Gastrocnemius medialis (tissue), 4 donors: ENCODE measurements around the gene WDR48. TPM values are rescaled to one million over a fixed set of nuclear protein-coding genes. Genes with fewer than 3 reads are reported as not detected.

Source experiments
- ATAC-seq, 2 donors: fragments of 150-250 bp; one replicate each; pipeline ENCODE4 v1.9.1; 2016
- DNase-seq, 2 donors: peaks; one replicate each; pipeline ENCODE4 v3.0.0-alpha.2; 2019
- H3K27ac ChIP-seq, 4 donors: fragments of 200-600 bp; sonication (generic); 1 replicate in 1 of 4; 2 replicates in 3 of 4; pipeline ENCODE4 v1.5.1; 2016 to 2018; ENCODE audit warnings: mild to moderate bottlenecking in 2 of 4, moderate library complexity in 1 of 4
- H3K27me3 ChIP-seq, 3 donors: fragments of 200-600 bp; sonication (generic) in 2 of 3; 1 replicate in 1 of 3; 2 replicates in 2 of 3; pipeline versions ENCODE4 v1.5.1 to v1.6.0; 2016 to 2019; ENCODE audit warnings: mild to moderate bottlenecking in 1 of 3, moderate library complexity in 1 of 3
- H3K36me3 ChIP-seq, 2 donors: fragments of 200-600 bp; sonication (generic) in 1 of 2; one replicate each; pipeline ENCODE4 v1.5.1; 2017 to 2018
- H3K4me1 ChIP-seq, 2 donors: fragments of 200-600 bp; sonication (generic) in 1 of 2; one replicate each; pipeline ENCODE4 v1.5.1; 2016 to 2017; ENCODE audit warnings: mild to moderate bottlenecking in 2 of 2
- H3K4me3 ChIP-seq, 4 donors: fragments of 200-600 bp; sonication (generic) in 3 of 4; 1 replicate in 1 of 4; 2 replicates in 3 of 4; pipeline ENCODE4 v1.5.1; 2016 to 2019; ENCODE audit warnings: mild to moderate bottlenecking in 2 of 4
- H3K9me3 ChIP-seq, 3 donors: fragments of 200-600 bp; sonication (generic) in 2 of 3; 1 replicate in 1 of 3; 2 replicates in 2 of 3; pipeline ENCODE4 v1.5.1; 2016 to 2019
- CTCF ChIP-seq, 5 experiments: fragments of 450-650 bp in 3 of 5; fragments of 200-600 bp in 2 of 5; sonication (generic) in 2 of 5; IDR thresholded peaks in 4 of 5; conservative IDR thresholded peaks in 1 of 5; 1 replicate in 4 of 5; 2 replicates in 1 of 5; pipeline ENCODE4 v1.5.1; 2016 to 2019; ENCODE audit warnings: antibody characterized with exemption in 5 of 5, mild to moderate bottlenecking in 3 of 5, moderate library complexity in 3 of 5
- POLR2A ChIP-seq, 2 donors: fragments of 450-650 bp; IDR thresholded peaks; one replicate each; pipeline ENCODE4 v1.6.1; 2017; ENCODE audit warnings: antibody characterized with exemption in 2 of 2, mild to moderate bottlenecking in 2 of 2, moderate library complexity in 2 of 2
- in situ Hi-C, 4 donors: fragments of 200-750 bp; cut with MboI; loops; one replicate each; pipeline versions ENCODE4 v1.15.0 to v1.8.0; 2017; ENCODE audit warnings: low sequenced_read_pairs in 4 of 4
- intact Hi-C: fragments of 100-400 bp; cut with DNase I; formaldehyde crosslinking; loops from one replicate; pipeline ENCODE4 v1.15.1; 2023; ENCODE audit warnings: low total_unique reads
- total RNA-seq, 4 donors: library from RNA; depleted of rRNA; stranded (reverse); fragments of >200 nt; gene quantifications; one replicate each; pipeline versions ENCODE4 v1.1.0 to v1.2.3, GENCODE V29; 2016

WDR48 gene
- total RNA-seq, 4 donors from 2014 or later, result 14.8 to 26.5 (median 19.8) TPM

DNA sequence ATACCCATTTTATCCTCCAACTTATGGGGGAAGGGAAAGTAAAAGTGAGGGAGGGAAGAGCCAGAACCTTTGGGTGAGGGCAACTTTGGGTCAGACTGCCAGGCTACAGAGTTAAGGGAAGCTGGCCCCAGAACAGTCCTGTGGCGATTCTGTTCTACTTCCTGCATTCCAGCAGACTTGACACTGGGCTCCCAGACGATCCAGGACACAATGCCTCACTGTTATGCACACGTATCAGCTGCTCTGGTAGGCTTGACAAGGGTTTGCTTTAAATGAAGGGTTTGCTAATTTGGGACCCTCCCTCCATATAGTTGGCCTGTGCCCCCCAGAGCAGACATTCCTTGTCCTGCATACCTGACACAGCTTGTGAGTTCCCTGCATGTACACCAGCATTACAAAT lies 45.0 kb downstream of the WDR48 start:
- H3K4me1 ChIP-seq, result no peaks in the 10 kb centered on the region
- H3K27ac ChIP-seq, result no peak overlapping the region
- no peaks in the 10 kb centered on the region for H3K9me3 ChIP-seq
- no peaks in the 10 kb centered on the region for H3K27me3 ChIP-seq
- in situ Hi-C loops (no loop called here), intact Hi-C loops (no loop called here)
- peaks cover 0 to 85% of the 10 kb centered on the region in 2 donors for H3K36me3 ChIP-seq
- DNase-seq, result no peak
- no peak overlapping the region for H3K4me3 ChIP-seq
- no peak for TF ChIP-seq CTCF (IDR thresholded peaks at IDR 0.05 in 4 of 5, conservative IDR thresholded peaks at IDR 0.05 in 1 of 5)
- no peak for TF ChIP-seq POLR2A (IDR thresholded peaks at IDR 0.05)
- ATAC-seq, result no peak

DNA sequence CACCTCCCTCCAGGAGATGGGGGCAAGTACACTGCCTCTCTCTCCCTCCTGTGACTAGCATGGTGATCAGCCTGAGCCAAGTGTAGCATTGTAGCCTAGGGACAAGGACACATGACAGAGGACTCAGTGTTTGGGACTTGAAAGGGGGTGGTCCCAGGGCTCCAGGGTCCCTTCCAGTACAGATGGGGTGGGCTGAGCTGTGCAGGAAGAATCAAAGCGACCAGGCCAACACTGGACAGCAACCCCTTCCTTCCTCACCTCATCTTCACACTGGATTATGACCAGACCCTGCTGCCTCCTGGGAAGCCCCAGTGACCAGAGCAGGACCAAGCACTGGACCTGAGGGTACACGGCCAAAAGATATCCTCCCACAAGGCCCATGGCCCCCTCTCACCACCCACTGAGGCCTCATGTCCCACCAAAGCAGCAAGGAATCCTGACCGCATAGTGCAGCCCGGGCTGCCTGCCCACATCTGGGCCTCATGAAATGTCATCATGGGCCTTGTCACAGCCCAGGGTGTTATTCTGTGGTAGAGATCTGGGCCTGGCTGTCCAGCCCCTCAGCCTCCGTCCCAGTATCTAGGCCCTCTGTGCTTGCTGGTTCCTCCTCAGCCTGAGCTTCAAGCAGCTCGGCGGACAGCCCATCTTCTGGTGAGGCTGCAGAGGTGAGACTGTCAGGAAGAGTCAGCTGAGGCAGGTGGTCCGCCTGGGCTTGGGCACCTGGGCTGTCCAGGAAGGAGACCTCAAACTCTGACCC lies 46.1 kb downstream of the WDR48 start:
- H3K9me3 ChIP-seq, result no peaks in the 10 kb centered on the region
- no peak for TF ChIP-seq POLR2A (IDR thresholded peaks at IDR 0.05)
- TF ChIP-seq CTCF (IDR thresholded peaks at IDR 0.05 in 4 of 5, conservative IDR thresholded peaks at IDR 0.05 in 1 of 5), result no peak
- in situ Hi-C loops (no loop called here), intact Hi-C loops (no loop called here)
- H3K36me3 ChIP-seq, result peaks cover 0 to 76% of the 10 kb centered on the region in 2 donors
- peaks cover 0 to under 1% of the 10 kb centered on the region in 2 donors for H3K4me1 ChIP-seq
- no peak overlapping the region for H3K4me3 ChIP-seq
- DNase-seq, result no peak
- no peaks in the 10 kb centered on the region for H3K27me3 ChIP-seq
- ATAC-seq, result no peak
- no peak overlapping the region for H3K27ac ChIP-seq

DNA sequence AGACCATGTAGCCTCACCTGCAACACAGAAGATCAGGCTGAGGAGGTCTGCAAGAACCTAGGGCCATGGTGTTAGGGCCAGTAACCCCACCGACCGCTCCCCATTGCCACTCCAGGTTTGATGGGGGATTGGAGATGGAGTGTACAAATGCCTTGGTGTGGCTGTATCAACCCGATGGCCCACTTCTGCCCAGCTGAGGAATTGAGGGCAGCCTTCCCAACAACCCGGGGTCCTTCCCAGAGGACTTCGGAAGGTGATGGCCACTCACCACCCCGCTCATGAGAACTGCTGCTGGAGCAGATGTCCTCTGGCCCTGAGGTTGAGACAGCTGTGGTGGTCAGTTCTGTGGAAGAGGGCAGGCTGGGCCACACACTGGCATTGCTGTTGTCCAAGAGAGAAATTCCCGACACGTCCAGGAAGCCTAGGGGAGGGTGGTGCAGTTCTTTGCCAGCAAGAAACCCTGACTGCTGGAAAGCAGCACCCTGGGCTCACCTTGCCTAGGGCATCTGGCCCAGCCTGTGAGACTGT lies 46.7 kb downstream of the WDR48 start:
- in situ Hi-C loops, result no loop called here
- DNase-seq, result no peak
- Histone ChIP-seq H3K4me1 (peaks cover 0 to 7% of the 10 kb centered on the region in 2 donors), H3K36me3 (peaks cover 0 to 70% of the 10 kb centered on the region in 2 donors), H3K27ac (no peak overlapping the region), H3K9me3 (no peaks in the 10 kb centered on the region), H3K4me3 (no peak overlapping the region), H3K27me3 (no peaks in the 10 kb centered on the region)
- TF ChIP-seq CTCF (IDR thresholded peaks at IDR 0.05 in 4 of 5, conservative IDR thresholded peaks at IDR 0.05 in 1 of 5) (no peak), POLR2A (IDR thresholded peaks at IDR 0.05) (no peak)
- intact Hi-C loops, result no loop called here
- no peak for ATAC-seq

- DNase-seq, result no peak
- no peak overlapping the region for H3K4me3 ChIP-seq
- no peaks in the 10 kb centered on the region for H3K27me3 ChIP-seq
- no peaks in the 10 kb centered on the region for H3K9me3 ChIP-seq
- in situ Hi-C loops, result no loop called here
- H3K4me1 ChIP-seq, result peaks cover 6 to 8% of the 10 kb centered on the region in 2 donors
- no peak overlapping the region for H3K27ac ChIP-seq
- no peak for ATAC-seq
- TF ChIP-seq CTCF (IDR thresholded peaks at IDR 0.05 in 4 of 5, conservative IDR thresholded peaks at IDR 0.05 in 1 of 5) (no peak), POLR2A (IDR thresholded peaks at IDR 0.05) (no peak)
- peaks cover 0 to 62% of the 10 kb centered on the region in 2 donors for H3K36me3 ChIP-seq
- intact Hi-C loops, result no loop called here
Measured at GRCh38 chr3:39099242-39099641, 47.4 kb downstream of the WDR48 start.
